ENCODE measurements around the gene C6orf15.

C6orf15 gene

GRCh38 chr6:31126396-31127175 is 14.2 kb upstream of the C6orf15 start:
- DNase-seq (ENCODE audit: low spot score) = no peak
- Histone ChIP-seq H3K23ac (ENCODE audit: low read depth, low read length, poor library complexity) (no peak overlapping the region), H2AFZ (ENCODE audit: low read length) (peak overlapping the region; percentile 47), H3K36me3 (replicated peaks in 1 of 2; ENCODE audit: control insufficient read depth in 2 of 2, insufficient read depth in 2 of 2, low read length in 2 of 2) (no peaks in the 10 kb centered on the region), H2BK15ac (ENCODE audit: low read length) (no peak overlapping the region), H4K8ac (ENCODE audit: low read depth, low read length) (no peak overlapping the region), H3K14ac (ENCODE audit: low read length) (no peak overlapping the region), H4K91ac (ENCODE audit: low read depth, low read length, poor library complexity) (no peak overlapping the region), H3K9me3 (replicated peaks in 1 of 2; ENCODE audit: control insufficient read depth in 2 of 2, insufficient read depth in 1 of 2, low read depth in 1 of 2, low read length in 2 of 2) (no peaks in the 10 kb centered on the region), H3K27ac (replicated peaks; ENCODE audit: low read length) (no peak overlapping the region), H3K4me1 (ENCODE audit: control insufficient read depth in 2 of 2, insufficient read depth in 1 of 2, low read depth in 1 of 2, low read length in 2 of 2) (peaks cover 3 to 14% of the 10 kb centered on the region in 2 donors), H2AK5ac (ENCODE audit: low read depth, low read length) (no peak overlapping the region), H3K4ac (ENCODE audit: low read length) (no peak overlapping the region), H2BK12ac (ENCODE audit: low read length) (peak overlapping the region; percentile 60), H3K4me3 (ENCODE audit: low read length in 2 of 2) (no peak overlapping the region), H3K4me2 (ENCODE audit: insufficient read depth, low read length, poor library complexity, severe bottlenecking) (no peak overlapping the region), H3K27me3 (ENCODE audit: control insufficient read depth in 3 of 3, insufficient read depth in 3 of 3, low read depth in 1 of 3, low read length in 3 of 3) (peaks cover 0 to 29% (median 0%) of the 10 kb centered on the region in 3 experiments), H2BK5ac (ENCODE audit: low read length) (no peak overlapping the region), H3K18ac (ENCODE audit: low read length) (no peak overlapping the region), H2BK120ac (ENCODE audit: low read depth, low read length) (no peak overlapping the region), H3K9ac (ENCODE audit: low read depth, low read length, poor library complexity) (no peak overlapping the region), H3K79me1 (ENCODE audit: low read depth, low read length) (no peaks in the 10 kb centered on the region)
- WGBS, 2 donors (ENCODE audit: extremely low coverage in 2 of 2, insufficient read length in 2 of 2, insufficient replicate concordance in 1 of 2) = no CpG with 5 or more reads among the region's 16 CpGs

GRCh38 chr6:31125586-31126363 is 13.4 kb upstream of the C6orf15 start:
- Histone ChIP-seq H3K27me3 (ENCODE audit: control insufficient read depth in 3 of 3, insufficient read depth in 3 of 3, low read depth in 1 of 3, low read length in 3 of 3) (peaks cover 0 to 29% (median 0%) of the 10 kb centered on the region in 3 experiments), H2BK15ac (ENCODE audit: low read length) (no peak overlapping the region), H2BK120ac (ENCODE audit: low read depth, low read length) (no peak overlapping the region), H3K27ac (replicated peaks; ENCODE audit: low read length) (no peak overlapping the region), H3K9me3 (replicated peaks in 1 of 2; ENCODE audit: control insufficient read depth in 2 of 2, insufficient read depth in 1 of 2, low read depth in 1 of 2, low read length in 2 of 2) (no peaks in the 10 kb centered on the region), H3K4ac (ENCODE audit: low read length) (no peak overlapping the region), H3K9ac (ENCODE audit: low read depth, low read length, poor library complexity) (no peak overlapping the region), H3K4me2 (ENCODE audit: insufficient read depth, low read length, poor library complexity, severe bottlenecking) (no peak overlapping the region), H3K36me3 (replicated peaks in 1 of 2; ENCODE audit: control insufficient read depth in 2 of 2, insufficient read depth in 2 of 2, low read length in 2 of 2) (no peaks in the 10 kb centered on the region), H2AFZ (ENCODE audit: low read length) (no peak overlapping the region), H2BK12ac (ENCODE audit: low read length) (no peak overlapping the region), H3K79me1 (ENCODE audit: low read depth, low read length) (no peaks in the 10 kb centered on the region), H2BK5ac (ENCODE audit: low read length) (no peak overlapping the region), H3K4me3 (ENCODE audit: low read length in 2 of 2) (no peak overlapping the region), H4K91ac (ENCODE audit: low read depth, low read length, poor library complexity) (no peak overlapping the region), H3K14ac (ENCODE audit: low read length) (no peak overlapping the region), H3K23ac (ENCODE audit: low read depth, low read length, poor library complexity) (no peak overlapping the region), H3K18ac (ENCODE audit: low read length) (no peak overlapping the region), H3K4me1 (ENCODE audit: control insufficient read depth in 2 of 2, insufficient read depth in 1 of 2, low read depth in 1 of 2, low read length in 2 of 2) (peaks cover 3 to 14% of the 10 kb centered on the region in 2 donors), H2AK5ac (ENCODE audit: low read depth, low read length) (no peak overlapping the region), H4K8ac (ENCODE audit: low read depth, low read length) (no peak overlapping the region)
- no peak for DNase-seq (ENCODE audit: low spot score)
- no CpG with 5 or more reads among the region's 12 CpGs for WGBS, 2 donors (ENCODE audit: extremely low coverage in 2 of 2, insufficient read length in 2 of 2, insufficient replicate concordance in 1 of 2)

- Histone ChIP-seq H2AK5ac (ENCODE audit: low read depth, low read length) (peak overlapping the region; percentile 54), H3K27ac (replicated peaks; ENCODE audit: low read length) (no peak overlapping the region), H3K36me3 (replicated peaks in 1 of 2; ENCODE audit: control insufficient read depth in 2 of 2, insufficient read depth in 2 of 2, low read length in 2 of 2) (no peaks in the 10 kb centered on the region), H3K4me2 (ENCODE audit: insufficient read depth, low read length, poor library complexity, severe bottlenecking) (no peak overlapping the region), H4K8ac (ENCODE audit: low read depth, low read length) (no peak overlapping the region), H3K4me3 (ENCODE audit: low read length in 2 of 2) (no peak overlapping the region), H2BK5ac (ENCODE audit: low read length) (no peak overlapping the region), H3K79me1 (ENCODE audit: low read depth, low read length) (no peaks in the 10 kb centered on the region), H3K9ac (ENCODE audit: low read depth, low read length, poor library complexity) (no peak overlapping the region), H2BK15ac (ENCODE audit: low read length) (no peak overlapping the region), H3K4me1 (ENCODE audit: control insufficient read depth in 2 of 2, insufficient read depth in 1 of 2, low read depth in 1 of 2, low read length in 2 of 2) (peaks cover 3 to 14% of the 10 kb centered on the region in 2 donors), H3K14ac (ENCODE audit: low read length) (no peak overlapping the region), H4K91ac (ENCODE audit: low read depth, low read length, poor library complexity) (no peak overlapping the region), H3K9me3 (replicated peaks in 1 of 2; ENCODE audit: control insufficient read depth in 2 of 2, insufficient read depth in 1 of 2, low read depth in 1 of 2, low read length in 2 of 2) (no peaks in the 10 kb centered on the region), H2BK120ac (ENCODE audit: low read depth, low read length) (no peak overlapping the region), H2BK12ac (ENCODE audit: low read length) (no peak overlapping the region), H3K27me3 (ENCODE audit: control insufficient read depth in 3 of 3, insufficient read depth in 3 of 3, low read depth in 1 of 3, low read length in 3 of 3) (peaks cover 0 to 32% (median 0%) of the 10 kb centered on the region in 3 experiments), H2AFZ (ENCODE audit: low read length) (peak overlapping the region; percentile 75), H3K4ac (ENCODE audit: low read length) (no peak overlapping the region), H3K18ac (ENCODE audit: low read length) (peak overlapping the region; percentile 67), H3K23ac (ENCODE audit: low read depth, low read length, poor library complexity) (no peak overlapping the region)
- no CpG with 5 or more reads among the region's 8 CpGs for WGBS, 2 donors (ENCODE audit: extremely low coverage in 2 of 2, insufficient read length in 2 of 2, insufficient replicate concordance in 1 of 2)
- no peak for DNase-seq (ENCODE audit: low spot score)
These were observed 12.8 kb upstream of the C6orf15 start for GRCh38 chr6:31125162-31125561.

Data from neuronal stem cell (in vitro differentiated cells).